Skeletal muscle satellite cell (primary cell): Measurements from ENCODE around the gene PROB1.

Experiments
- H3K27me3 ChIP-seq: 2 replicates; pipeline ENCODE4 v1.7.0; 2013; ENCODE audit warnings: low read length; ENCODE audit not compliant: control insufficient read depth, insufficient read depth
- H3K36me3 ChIP-seq: 2 replicates; pipeline ENCODE4 v1.7.0; 2013; ENCODE audit warnings: mild to moderate bottlenecking, control low read depth, low read length; ENCODE audit not compliant: insufficient read depth
- H3K4me1 ChIP-seq: 2 replicates; pipeline ENCODE4 v1.7.0; 2013; ENCODE audit warnings: low read length; ENCODE audit not compliant: control insufficient read depth, insufficient read depth
- H3K4me2 ChIP-seq: 2 replicates; pipeline ENCODE4 v1.7.0; 2013; ENCODE audit warnings: mild to moderate bottlenecking, low read length
- H3K4me3 ChIP-seq: 2 replicates; pipeline ENCODE4 v1.7.0; 2013; ENCODE audit warnings: low read length
- H3K9ac ChIP-seq: 2 replicates; pipeline ENCODE4 v1.7.0; 2013; ENCODE audit warnings: mild to moderate bottlenecking, low read depth, low read length, moderate library complexity
- H3K9me3 ChIP-seq: replicated peaks from 2 replicates; pipeline ENCODE4 v1.7.0; 2013; ENCODE audit warnings: mild to moderate bottlenecking, control low read depth, low read length

Gene PROB1

GRCh38 chr5:139341689-139342422 is 53.0 kb downstream of the PROB1 start, which contains the start of gene PAIP2:
TSS of gene PAIP2 (plus strand) at chr5:139341854. CDS start at chr5:139363785, 21,931 bp downstream.
- Histone ChIP-seq H3K4me3 (peak within 1 kb of the TSS; percentile 95), H3K4me1 (peaks cover 15% of the 10 kb centered on the region), H3K9me3 (no peaks in the 10 kb centered on the region), H3K4me2 (peak within 1 kb of the TSS; percentile 89), H3K36me3 (no peaks in the 10 kb centered on the region), H3K9ac (peak within 1 kb of the TSS; percentile 99), H3K27me3 (no peaks in the 10 kb centered on the region)

- no peaks in the 10 kb centered on the region for H3K9me3 ChIP-seq
- H3K4me2 ChIP-seq: peak overlapping the region; percentile 89
- peaks cover 15% of the 10 kb centered on the region for H3K4me1 ChIP-seq
- H3K36me3 ChIP-seq: no peaks in the 10 kb centered on the region
- H3K9ac ChIP-seq: peak overlapping the region; percentile 47
- H3K4me3 ChIP-seq: peak overlapping the region; percentile 95
- no peaks in the 10 kb centered on the region for H3K27me3 ChIP-seq
These were observed 53.7 kb downstream of the PROB1 start for GRCh38 chr5:139341187-139341688.
